H1 (cell line): ENCODE measurements around the gene CCDC60. TPM values are rescaled to one million over a fixed set of nuclear protein-coding genes. Genes with fewer than 3 reads are reported as not detected.

Source experiments
- CTCF ChIA-PET: fragments of 300-600 bp; sonication (Branson Sonifier 250); formaldehyde crosslinking; loops from one replicate; lab custom pipeline; 2021; ENCODE audit not compliant: partially characterized antibody; lab: Charles Lee
- POLR2A ChIA-PET: fragments of 300-600 bp; sonication (Branson Sonifier 250); formaldehyde crosslinking; loops from one replicate; lab custom pipeline; 2021; ENCODE audit warnings: inconsistent platforms; ENCODE audit not compliant: partially characterized antibody; lab: Charles Lee
- DNase-seq, 2 experiments: peaks; one replicate each; pipeline versions ENCODE4 v3.0.0 to v3.0.0-alpha.2; 2010 to 2022; ENCODE audit warnings: low spot score in 2 of 2, low read depth in 1 of 2, mixed read lengths in 1 of 2
- FAIRE-seq: peaks from 2 replicates; lab custom pipeline; 2011; peaks lifted over from hg19 to GRCh38; lab: Jason Lieb, UNC
- H2AFZ ChIP-seq: 2 replicates; pipeline ENCODE4 v1.8.1; 2012; ENCODE audit warnings: low read length, inconsistent platforms
- H2AK5ac ChIP-seq: 2 replicates; pipeline ENCODE4 v1.6.1; 2013; ENCODE audit warnings: low read depth, low read length
- H2BK120ac ChIP-seq: replicated peaks from 2 replicates; pipeline ENCODE3; 2013; ENCODE audit warnings: low read depth, low read length, inconsistent platforms
- H2BK12ac ChIP-seq: 2 replicates; pipeline ENCODE4 v1.6.1; 2013; ENCODE audit warnings: low read depth, low read length
- H2BK15ac ChIP-seq: 2 replicates; pipeline ENCODE4 v1.6.1; 2013; ENCODE audit warnings: low read length
- H2BK20ac ChIP-seq: 2 replicates; pipeline ENCODE4 v1.6.1; 2013; ENCODE audit warnings: low read length
- H2BK5ac ChIP-seq: 2 replicates; pipeline ENCODE4 v1.6.1; 2013; ENCODE audit warnings: low read depth, low read length
- H3K14ac ChIP-seq: 2 replicates; pipeline ENCODE4 v1.6.1; 2013; ENCODE audit warnings: inconsistent platforms; ENCODE audit not compliant: insufficient read length
- H3K18ac ChIP-seq: 2 replicates; pipeline ENCODE4 v1.6.1; 2013; ENCODE audit warnings: low read length; ENCODE audit errors: extremely low read depth
- H3K23ac ChIP-seq: 2 replicates; pipeline ENCODE4 v1.6.1; 2013; ENCODE audit warnings: inconsistent platforms; ENCODE audit not compliant: insufficient read length
- H3K23me2 ChIP-seq: 2 replicates; pipeline ENCODE4 v1.6.1; 2013; ENCODE audit warnings: low read depth, low read length
- H3K27ac ChIP-seq: 2 replicates; pipeline ENCODE4 v1.6.1; 2011; ENCODE audit warnings: low read depth, low read length, inconsistent platforms
- H3K27me3 ChIP-seq, 4 experiments: replicated peaks in 1 of 4; 1 replicate in 1 of 4; 2 replicates in 3 of 4; pipeline versions ENCODE4 v1.6.1 to v1.8.1; 2011 to 2013; ENCODE audit warnings: low read length in 3 of 4, mild to moderate bottlenecking in 3 of 4, inconsistent platforms in 2 of 4, mixed read lengths in 2 of 4, moderate library complexity in 1 of 4; ENCODE audit not compliant: control insufficient read depth in 3 of 4, insufficient read depth in 3 of 4; ENCODE audit errors: extremely low read depth in 1 of 4
- H3K36me3 ChIP-seq, 4 experiments: 2 replicates each; pipeline versions ENCODE4 v1.6.1 to v1.8.1; 2011 to 2013; ENCODE audit warnings: mild to moderate bottlenecking in 4 of 4, low read length in 3 of 4, moderate library complexity in 2 of 4, control low read depth in 1 of 4, inconsistent platforms in 1 of 4; ENCODE audit not compliant: insufficient read depth in 4 of 4, control insufficient read depth in 2 of 4
- H3K4ac ChIP-seq: replicated peaks from 2 replicates; pipeline ENCODE3; 2013; ENCODE audit warnings: low read length, low read depth, mixed read lengths, inconsistent platforms; ENCODE audit not compliant: insufficient read length
- H3K4me1 ChIP-seq, 4 experiments: replicated peaks in 1 of 4; 1 replicate in 1 of 4; 2 replicates in 3 of 4; pipeline versions ENCODE4 v1.6.1 to v1.8.1; 2011 to 2013; ENCODE audit warnings: low read length in 3 of 4, inconsistent platforms in 2 of 4, mixed read lengths in 1 of 4; ENCODE audit not compliant: insufficient read depth in 4 of 4, control insufficient read depth in 3 of 4
- H3K4me2 ChIP-seq, 2 experiments: 2 replicates each; pipeline versions ENCODE4 v1.6.1 to v1.8.1; 2011 to 2013; ENCODE audit warnings: low read depth in 2 of 2, low read length in 2 of 2, control low read depth in 1 of 2, inconsistent platforms in 1 of 2, mild to moderate bottlenecking in 1 of 2; ENCODE audit not compliant: insufficient read depth in 1 of 2
- H3K4me3 ChIP-seq, 4 experiments: fragments of 200-600, 300-600 bp in 1 of 4; sonication (generic), shearing (Covaris generic), sonication (Bioruptor Twin) in 1 of 4; 2 replicates each; pipeline versions ENCODE4 v1.5.1 to v1.8.1; 2011 to 2016; ENCODE audit warnings: low read length in 4 of 4, low read depth in 3 of 4, control low read depth in 2 of 4, inconsistent platforms in 2 of 4, mild to moderate bottlenecking in 2 of 4, mixed read lengths in 1 of 4, moderate library complexity in 1 of 4; ENCODE audit not compliant: insufficient read depth in 2 of 4; ENCODE audit errors: extremely low read depth in 1 of 4
- H3K56ac ChIP-seq: replicated peaks from 2 replicates; pipeline ENCODE3; 2013; ENCODE audit warnings: low read depth, mild to moderate bottlenecking, mixed read lengths, low read length, inconsistent platforms; ENCODE audit not compliant: insufficient read length
- H3K79me1 ChIP-seq: 2 replicates; pipeline ENCODE4 v1.6.1; 2013; ENCODE audit warnings: low read depth, low read length, control low read depth
- H3K79me2 ChIP-seq, 2 experiments: 2 replicates each; pipeline versions ENCODE4 v1.6.1 to v1.8.1; 2012 to 2013; ENCODE audit warnings: low read length in 2 of 2, mild to moderate bottlenecking in 2 of 2, inconsistent platforms in 1 of 2; ENCODE audit not compliant: insufficient read depth in 2 of 2, control insufficient read depth in 1 of 2
- H3K9ac ChIP-seq, 4 experiments: replicated peaks in 1 of 4; 1 replicate in 1 of 4; 2 replicates in 3 of 4; pipeline versions ENCODE4 v1.6.1 to v1.8.1; 2011 to 2013; ENCODE audit warnings: low read depth in 3 of 4, low read length in 3 of 4, control low read depth in 2 of 4, mild to moderate bottlenecking in 2 of 4, moderate library complexity in 2 of 4, inconsistent platforms in 1 of 4; ENCODE audit errors: extremely low read depth in 1 of 4
- H3K9me3 ChIP-seq, 2 experiments: 2 replicates each; pipeline versions ENCODE4 v1.6.1 to v1.8.1; 2012 to 2013; ENCODE audit warnings: mild to moderate bottlenecking in 2 of 2, moderate library complexity in 2 of 2, control low read depth in 1 of 2, inconsistent platforms in 1 of 2, low read depth in 1 of 2, low read length in 1 of 2, mixed read lengths in 1 of 2; ENCODE audit not compliant: insufficient read depth in 2 of 2
- H4K20me1 ChIP-seq, 2 experiments: replicated peaks in 1 of 2; 2 replicates each; pipeline versions ENCODE3 to v1.8.1; 2011 to 2013; ENCODE audit warnings: inconsistent platforms in 2 of 2, low read length in 2 of 2, mild to moderate bottlenecking in 1 of 2; ENCODE audit not compliant: insufficient read depth in 2 of 2, control insufficient read depth in 1 of 2
- H4K5ac ChIP-seq: 2 replicates; pipeline ENCODE4 v1.6.1; 2013; ENCODE audit warnings: low read length, low read depth, mixed read lengths, inconsistent platforms; ENCODE audit not compliant: insufficient read length
- H4K8ac ChIP-seq: 2 replicates; pipeline ENCODE4 v1.8.0; 2013; ENCODE audit warnings: mild to moderate bottlenecking, moderate library complexity, low read length, inconsistent platforms; ENCODE audit not compliant: insufficient read depth; ENCODE audit errors: extremely low read depth
- H4K91ac ChIP-seq: replicated peaks from 2 replicates; pipeline ENCODE3; 2013; ENCODE audit warnings: low read length, mixed read lengths, inconsistent platforms; ENCODE audit not compliant: insufficient read length
- ASH2L ChIP-seq: fragments of 200-600, 300-600 bp; sonication (generic); IDR thresholded peaks from one replicate; pipeline ENCODE4 v1.7.1; 2017; ENCODE audit warnings: low read length
- CBX5 ChIP-seq: fragments of 300-800, 300-1000 bp; sonication (generic); IDR thresholded peaks from 2 replicates; pipeline ENCODE4 v1.7.1; 2016; ENCODE audit warnings: antibody characterized with exemption, low read length, low read depth
- CHD1 ChIP-seq: IDR thresholded peaks from 2 replicates; pipeline ENCODE4 v1.6.1; 2012; ENCODE audit warnings: low read depth, low read length, improper control_type of control experiment
- CTBP2 ChIP-seq: IDR thresholded peaks from 2 replicates; pipeline ENCODE4 v1.7.0; 2011; ENCODE audit warnings: borderline replicate concordance, mild to moderate bottlenecking, moderate library complexity, mixed read lengths, low read length; ENCODE audit not compliant: insufficient read depth, insufficient read length
- GABPA ChIP-seq: IDR thresholded peaks from 2 replicates; pipeline ENCODE4 v1.6.1; 2011; ENCODE audit warnings: mild to moderate bottlenecking, low read length, moderate library complexity, borderline replicate concordance; ENCODE audit not compliant: insufficient read depth
- HDAC2 ChIP-seq, 2 experiments: fragments of 300-600 bp in 1 of 2; sonication (generic) in 1 of 2; IDR thresholded peaks; 2 replicates each; pipeline ENCODE4 v1.6.1; 2011 to 2012; ENCODE audit warnings: low read depth in 2 of 2, low read length in 2 of 2, mild to moderate bottlenecking in 2 of 2, moderate library complexity in 2 of 2, borderline replicate concordance in 1 of 2, inconsistent platforms in 1 of 2
- KDM4A ChIP-seq: IDR thresholded peaks from one replicate; pipeline ENCODE4 v1.7.1; 2012; ENCODE audit warnings: low read depth, mild to moderate bottlenecking, moderate library complexity, low read length, inconsistent platforms; ENCODE audit not compliant: severe bottlenecking
- KDM5A ChIP-seq: fragments of 200-600 bp; IDR thresholded peaks from 2 replicates; pipeline ENCODE4 v1.7.1; 2012; ENCODE audit warnings: mild to moderate bottlenecking, low read length, inconsistent platforms, mixed read lengths
- RNF2 ChIP-seq: fragments of 200-900, 300-1000 bp; sonication (generic); IDR thresholded peaks from 2 replicates; pipeline ENCODE4 v1.7.1; 2016; ENCODE audit warnings: borderline replicate concordance, low read depth, mild to moderate bottlenecking, antibody characterized with exemption, low read length; ENCODE audit not compliant: poor library complexity, severe bottlenecking; ENCODE audit errors: missing control alignments
- RXRA ChIP-seq: IDR thresholded peaks from 2 replicates; pipeline ENCODE4 v1.6.1; 2011; ENCODE audit warnings: low read depth, mild to moderate bottlenecking, low read length, moderate library complexity; ENCODE audit not compliant: insufficient read depth
- SIRT6 ChIP-seq: IDR thresholded peaks from one replicate; pipeline ENCODE4 v1.7.1; 2012; ENCODE audit warnings: low read length, inconsistent platforms
- SIX5 ChIP-seq: IDR thresholded peaks from 2 replicates; pipeline ENCODE4 v1.6.1; 2011; ENCODE audit warnings: mild to moderate bottlenecking, low read depth, low read length
- TAF1 ChIP-seq: IDR thresholded peaks from 2 replicates; pipeline ENCODE4 v1.6.1; 2011; ENCODE audit warnings: mild to moderate bottlenecking, low read depth, low read length
- WGBS, 2 experiments: shearing (Covaris generic) in 1 of 2; methylation state at CpG; one replicate each; pipeline versions ENCODE4 v1.1.6 to v1.1.7; 2013 to 2015; ENCODE audit warnings: low lambda C conversion rate in 2 of 2, mixed read lengths in 2 of 2, inconsistent platforms in 1 of 2, low coverage in 1 of 2, missing lambda C conversion rate in 1 of 2; ENCODE audit not compliant: insufficient replicate concordance in 2 of 2, insufficient coverage in 1 of 2, insufficient read length in 1 of 2; ENCODE audit errors: extremely low coverage in 1 of 2, missing lambda C conversion rate in 1 of 2; 5-methylcytosine and 5-hydroxymethylcytosine counted together
- polyA plus RNA-seq, 7 experiments: library from polyadenylated mRNA; depleted of rRNA in 3 of 7; stranded (reverse) in 5 of 7; unstranded in 2 of 7; fragments of >200 nt in 5 of 7; fragments of 200-250 nt in 2 of 7; gene quantifications; 1 replicate in 5 of 7; 2 replicates in 1 of 7; 4 replicates in 1 of 7; pipeline versions ENCODE4 v1.2.1 to v1.2.3, GENCODE V29; 2011 to 2013; ENCODE audit warnings: missing spikeins in 2 of 7, mixed read lengths in 2 of 7
- total RNA-seq: library from RNA; stranded (reverse); fragmentation: NEBNext Ultra II Directional; extraction: Animal tissue kit (Norgen Biotek cat#: 25700); gene quantifications from 2 replicates; pipeline ENCODE4 v1.2.1, GENCODE V29; 2021

The CCDC60 gene
- total and polyA plus RNA-seq, 2 of the 8 experiments (the other 6 are each of a cell fraction or from before 2014, with no cell fraction given), result 0.05 TPM; not detected in 1

DNA sequence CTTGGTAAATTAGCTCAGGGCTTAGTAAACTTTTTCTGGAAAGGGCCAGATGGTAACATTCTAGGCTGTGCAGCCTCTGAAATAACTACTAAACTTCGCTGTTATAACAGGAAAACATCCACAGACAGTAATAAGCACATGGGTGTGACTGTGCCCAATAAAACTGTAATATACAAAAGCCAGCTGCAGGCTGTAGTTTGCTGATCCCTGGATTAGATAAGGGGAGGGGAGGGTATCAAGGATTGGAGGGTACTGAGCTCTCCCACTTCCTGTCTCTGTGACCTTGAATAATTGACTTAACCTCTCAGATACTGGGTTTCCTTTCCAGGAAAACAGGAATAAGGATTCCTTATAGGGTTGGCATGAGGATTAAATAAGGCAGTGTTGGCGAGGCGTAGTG lies 81.2 kb downstream of the CCDC60 start:
- Histone ChIP-seq H2BK15ac (no peak overlapping the region), H3K27me3 (no peaks in the 10 kb centered on the region), H4K8ac (no peak overlapping the region), H2BK20ac (no peak overlapping the region), H3K4me2 (no peak overlapping the region), H2AK5ac (no peak overlapping the region), H2AFZ (no peak overlapping the region), H2BK120ac (no peak overlapping the region), H3K56ac (no peak overlapping the region), H3K23ac (no peak overlapping the region), H3K4me1 (peaks cover 0 to 6% (median 3%) of the 10 kb centered on the region in 4 experiments; a peak in 4 of 7 replicates), H3K27ac (no peak overlapping the region), H3K79me1 (no peaks in the 10 kb centered on the region), H2BK5ac (no peak overlapping the region), H3K36me3 (no peaks in the 10 kb centered on the region), H4K20me1 (no peaks in the 10 kb centered on the region), H3K9ac (no peak overlapping the region), H3K14ac (no peak overlapping the region), H3K4me3 (no peak overlapping the region), H4K91ac (no peak overlapping the region), H3K79me2 (no peaks in the 10 kb centered on the region), H3K23me2 (no peaks in the 10 kb centered on the region), H4K5ac (no peak overlapping the region), H3K18ac (no peak overlapping the region), H3K9me3 (no peaks in the 10 kb centered on the region), H3K4ac (no peak overlapping the region), H2BK12ac (no peak overlapping the region)
- DNase-seq (no peak), FAIRE-seq (no peak)
- TF ChIP-seq RNF2 (no peak), SIX5 (no peak), CBX5 (no peak), TAF1 (no peak), CTBP2 (no peak), RXRA (no peak), SIRT6 (no peak), KDM5A (no peak), GABPA (no peak), KDM4A (no peak), HDAC2 (IDR thresholded peaks at IDR 0.05; ENCODE audit: borderline replicate concordance in 1 of 2, low read depth in 2 of 2, low read length in 2 of 2) (no peak), CHD1 (no peak), ASH2L (no peak)
- ChIA-PET POLR2A (no interaction called here), CTCF (interaction anchor here (0.6 to 8.7 kb wide), 14 partner anchors 12 to 564 kb away, joined by 3 to 70 read pairs (median 3); partner anchors contain the start of gene CCDC60)
- 83% methylated on average over 3 of the region's 3 CpGs; no CpG with 5 or more reads in 1 of the 2 experiments for WGBS, 2 experiments
